Measurements from ENCODE around the gene CCDC87.

The CCDC87 gene

DNA sequence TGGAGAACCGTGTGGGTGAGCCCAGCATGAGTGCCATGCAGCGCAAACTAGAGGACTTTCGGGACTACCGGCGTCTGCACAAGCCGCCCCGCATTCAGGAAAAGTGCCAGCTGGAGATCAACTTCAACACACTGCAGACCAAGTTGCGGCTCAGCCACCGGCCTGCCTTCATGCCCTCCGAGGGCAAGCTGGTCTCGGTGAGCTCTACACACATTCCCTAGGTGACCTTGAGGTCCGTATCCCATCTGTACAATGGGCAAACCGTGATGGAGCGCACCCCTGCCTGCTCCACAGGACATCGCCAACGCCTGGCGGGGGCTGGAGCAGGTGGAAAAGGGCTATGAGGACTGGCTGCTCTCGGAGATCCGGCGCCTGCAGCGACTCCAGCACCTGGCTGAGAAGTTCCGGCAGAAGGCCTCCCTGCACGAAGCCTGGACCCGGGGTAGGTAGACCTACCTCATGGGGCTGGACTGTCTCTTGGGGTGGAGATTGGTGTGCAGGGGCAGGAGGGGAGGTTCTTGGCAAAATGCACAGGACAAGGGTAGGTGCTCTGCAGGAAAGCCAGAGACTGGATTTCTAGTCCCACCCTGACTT lies 35.0 kb downstream of the CCDC87 start:
- Mint-ChIP-seq H3K4me3 (no peak overlapping the region), H3K27ac (no peak overlapping the region), H3K36me3 (ENCODE audit: low read depth) (no peaks in the 10 kb centered on the region), H3K4me1 (no peaks in the 10 kb centered on the region), H3K9me3 (no peaks in the 10 kb centered on the region), H3K27me3 (ENCODE audit: low read depth) (no peaks in the 10 kb centered on the region)
- TF ChIP-seq, protein P1, sequence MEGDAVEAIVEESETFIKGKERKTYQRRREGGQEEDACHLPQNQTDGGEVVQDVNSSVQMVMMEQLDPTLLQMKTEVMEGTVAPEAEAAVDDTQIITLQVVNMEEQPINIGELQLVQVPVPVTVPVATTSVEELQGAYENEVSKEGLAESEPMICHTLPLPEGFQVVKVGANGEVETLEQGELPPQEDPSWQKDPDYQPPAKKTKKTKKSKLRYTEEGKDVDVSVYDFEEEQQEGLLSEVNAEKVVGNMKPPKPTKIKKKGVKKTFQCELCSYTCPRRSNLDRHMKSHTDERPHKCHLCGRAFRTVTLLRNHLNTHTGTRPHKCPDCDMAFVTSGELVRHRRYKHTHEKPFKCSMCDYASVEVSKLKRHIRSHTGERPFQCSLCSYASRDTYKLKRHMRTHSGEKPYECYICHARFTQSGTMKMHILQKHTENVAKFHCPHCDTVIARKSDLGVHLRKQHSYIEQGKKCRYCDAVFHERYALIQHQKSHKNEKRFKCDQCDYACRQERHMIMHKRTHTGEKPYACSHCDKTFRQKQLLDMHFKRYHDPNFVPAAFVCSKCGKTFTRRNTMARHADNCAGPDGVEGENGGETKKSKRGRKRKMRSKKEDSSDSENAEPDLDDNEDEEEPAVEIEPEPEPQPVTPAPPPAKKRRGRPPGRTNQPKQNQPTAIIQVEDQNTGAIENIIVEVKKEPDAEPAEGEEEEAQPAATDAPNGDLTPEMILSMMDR (IDR thresholded peaks at IDR 0.05; ENCODE audit: unreplicated experiment in 3 of 3), result no peak

DNA sequence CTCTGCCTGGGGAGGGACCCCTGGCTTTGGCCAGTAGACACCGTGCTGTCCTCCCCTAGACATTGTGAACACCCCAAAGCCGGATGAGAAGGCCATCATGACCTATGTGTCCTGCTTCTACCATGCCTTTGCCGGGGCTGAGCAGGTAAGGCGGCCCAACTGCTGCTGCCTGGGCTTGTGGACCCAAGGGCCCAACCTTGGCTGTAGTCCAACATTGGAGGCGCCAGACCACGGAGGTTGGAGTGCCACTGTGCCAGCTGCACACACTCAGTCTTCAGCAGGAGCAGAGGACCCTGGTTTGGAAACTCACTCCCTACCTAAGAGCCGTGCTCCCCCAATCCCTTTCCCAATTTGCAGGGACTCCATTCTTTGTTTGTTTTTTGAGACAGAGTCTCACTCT lies 36.8 kb downstream of the CCDC87 start:
- H3K4me3 Mint-ChIP-seq, result no peak overlapping the region
- TF ChIP-seq, protein P1 (IDR thresholded peaks at IDR 0.05; ENCODE audit: unreplicated experiment in 3 of 3), result no peak
- no peak overlapping the region for H3K27ac Mint-ChIP-seq
- no peaks in the 10 kb centered on the region for H3K4me1 Mint-ChIP-seq
- no peaks in the 10 kb centered on the region for H3K27me3 Mint-ChIP-seq (ENCODE audit: low read depth)
- H3K9me3 Mint-ChIP-seq, result no peaks in the 10 kb centered on the region
- H3K36me3 Mint-ChIP-seq (ENCODE audit: low read depth), result no peaks in the 10 kb centered on the region

DNA sequence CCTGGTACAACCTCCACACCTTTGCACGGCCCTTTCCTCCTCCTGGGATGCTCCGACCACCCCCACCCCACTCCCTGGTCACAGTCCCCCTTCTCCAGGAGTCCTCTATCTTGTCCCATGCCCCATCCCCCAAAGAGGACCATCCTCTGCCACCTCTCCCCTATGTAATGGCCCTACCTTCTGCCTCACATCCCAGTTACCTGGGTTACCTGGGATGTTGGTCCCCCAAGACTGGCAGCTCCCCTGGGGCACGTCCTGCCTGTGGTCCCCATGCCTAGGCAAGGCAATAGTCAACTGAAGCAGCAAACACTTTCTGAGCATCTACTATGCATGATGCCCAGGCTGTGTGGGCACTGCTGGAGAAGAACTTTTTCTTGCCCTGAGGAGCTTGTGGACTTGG lies 37.4 kb downstream of the CCDC87 start:
- H3K4me1 Mint-ChIP-seq, result no peaks in the 10 kb centered on the region
- H3K27ac Mint-ChIP-seq, result no peak overlapping the region
- H3K4me3 Mint-ChIP-seq, result no peak overlapping the region
- no peaks in the 10 kb centered on the region for H3K36me3 Mint-ChIP-seq (ENCODE audit: low read depth)
- no peaks in the 10 kb centered on the region for H3K27me3 Mint-ChIP-seq (ENCODE audit: low read depth)
- TF ChIP-seq, protein P1 (IDR thresholded peaks at IDR 0.05; ENCODE audit: unreplicated experiment in 3 of 3), result no peak
- H3K9me3 Mint-ChIP-seq, result no peaks in the 10 kb centered on the region

DNA sequence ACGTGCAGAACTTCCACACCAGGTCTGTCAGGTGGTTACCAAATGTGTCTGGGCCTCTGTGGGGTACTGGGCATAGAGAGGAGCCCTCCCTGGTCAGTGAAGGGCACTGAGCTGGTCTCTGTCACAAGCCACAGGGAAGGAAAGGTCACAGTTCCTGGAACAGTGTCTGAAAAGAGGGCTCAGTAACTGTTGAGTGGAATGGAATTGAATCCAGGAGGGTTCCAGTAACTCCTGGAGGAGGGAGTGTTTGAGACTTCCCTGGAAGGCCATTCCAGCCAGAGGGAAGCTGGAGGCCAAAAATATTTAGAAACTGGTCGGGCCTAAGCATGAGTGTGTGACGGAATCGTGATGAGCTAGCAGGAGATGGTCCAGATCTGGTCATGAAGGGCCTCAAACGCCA lies 38.3 kb downstream of the CCDC87 start:
- Mint-ChIP-seq H3K27ac (no peak overlapping the region), H3K9me3 (no peaks in the 10 kb centered on the region), H3K27me3 (ENCODE audit: low read depth) (no peaks in the 10 kb centered on the region), H3K36me3 (ENCODE audit: low read depth) (no peaks in the 10 kb centered on the region), H3K4me3 (no peak overlapping the region), H3K4me1 (no peaks in the 10 kb centered on the region)
- TF ChIP-seq, protein P1 (IDR thresholded peaks at IDR 0.05; ENCODE audit: unreplicated experiment in 3 of 3), result no peak

DNA sequence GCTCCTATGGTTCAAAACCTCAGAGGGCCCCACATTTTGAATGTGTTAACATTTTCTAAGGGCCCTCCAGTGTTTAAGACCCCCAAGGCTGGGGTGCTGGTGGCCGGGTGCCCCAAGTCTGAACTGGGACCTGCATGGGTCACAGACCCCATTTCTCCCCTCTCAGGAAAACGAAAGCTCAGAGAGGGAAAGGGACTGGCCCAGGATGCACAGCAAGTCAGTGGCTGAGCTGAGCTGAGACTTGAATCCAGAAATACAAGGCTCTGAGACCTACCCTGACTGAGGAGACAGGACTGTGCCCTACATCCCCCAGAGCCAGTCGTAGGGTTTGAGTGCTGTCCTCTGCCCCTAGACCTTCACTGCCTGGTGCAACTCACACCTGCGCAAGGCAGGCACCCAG lies 42.0 kb downstream of the CCDC87 start:
- Mint-ChIP-seq H3K27me3 (ENCODE audit: low read depth) (peaks cover 4% of the 10 kb centered on the region), H3K36me3 (ENCODE audit: low read depth) (no peaks in the 10 kb centered on the region), H3K4me3 (no peak overlapping the region), H3K27ac (no peak overlapping the region), H3K4me1 (peaks cover 27% of the 10 kb centered on the region), H3K9me3 (no peaks in the 10 kb centered on the region)
- TF ChIP-seq, protein P1 (IDR thresholded peaks at IDR 0.05; ENCODE audit: unreplicated experiment in 3 of 3), result no peak

DNA sequence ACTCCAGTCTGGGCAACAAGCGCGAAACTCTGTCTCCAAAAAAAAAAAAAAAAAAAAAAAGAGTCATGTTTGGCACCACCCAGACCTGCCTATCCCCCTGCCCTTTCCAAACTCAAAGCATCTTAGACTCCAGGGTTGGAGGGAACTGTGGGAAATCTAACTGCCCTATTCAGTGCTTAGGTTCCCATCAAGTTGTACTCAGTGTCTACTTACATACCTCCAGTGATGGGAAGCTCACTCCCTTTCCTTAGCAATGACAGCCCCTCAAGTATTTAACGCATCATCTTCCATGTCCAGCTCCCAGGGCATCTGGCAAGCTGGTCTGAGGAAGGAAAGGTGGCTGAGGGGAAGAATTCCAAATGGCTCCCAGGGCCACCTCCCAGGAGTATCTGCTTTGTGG lies 43.2 kb downstream of the CCDC87 start:
- no peak overlapping the region for H3K27ac Mint-ChIP-seq
- H3K9me3 Mint-ChIP-seq, result no peaks in the 10 kb centered on the region
- peaks cover 33% of the 10 kb centered on the region for H3K4me1 Mint-ChIP-seq
- no peaks in the 10 kb centered on the region for H3K36me3 Mint-ChIP-seq (ENCODE audit: low read depth)
- no peak overlapping the region for H3K4me3 Mint-ChIP-seq
- TF ChIP-seq, protein P1 (IDR thresholded peaks at IDR 0.05; ENCODE audit: unreplicated experiment in 3 of 3), result no peak
- H3K27me3 Mint-ChIP-seq (ENCODE audit: low read depth), result peaks cover 4% of the 10 kb centered on the region

All from nephron (organoid).